ENCODE measurements around the gene TRAF3. TPM values are rescaled to one million over a fixed set of nuclear protein-coding genes. Genes with fewer than 3 reads are reported as not detected.

Gene TRAF3
- polyA plus RNA-seq, 1 donor, result 13.1 TPM

GRCh38 chr14:102910442-102910841 lies 133.2 kb downstream of the TRAF3 start:
- no peak for DNase-seq

DNA sequence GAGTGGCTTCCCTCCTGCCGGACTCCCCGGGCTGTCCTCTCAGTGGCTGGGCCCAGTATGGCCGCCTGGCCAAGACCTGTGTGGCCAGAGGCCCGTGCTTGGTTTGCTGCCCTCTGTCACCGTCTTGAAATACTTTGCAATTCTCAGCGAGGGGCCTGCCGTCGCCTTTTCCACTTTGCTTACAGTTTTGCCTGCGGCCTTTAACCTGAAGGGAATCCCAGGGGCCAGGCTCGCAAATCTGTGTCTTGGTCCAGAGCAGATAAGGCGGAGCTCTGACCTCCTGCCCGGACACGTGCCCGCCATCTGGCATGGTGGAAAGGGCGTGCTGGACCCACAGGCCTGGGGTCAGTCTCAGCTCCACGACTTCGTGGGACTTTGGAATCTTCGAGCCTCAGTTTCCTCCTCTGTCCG lies 134.3 kb downstream of the TRAF3 start:
- no peak for DNase-seq

GRCh38 chr14:102911991-102912761 lies 134.9 kb downstream of the TRAF3 start:
- DNase-seq, result no peak

DNA sequence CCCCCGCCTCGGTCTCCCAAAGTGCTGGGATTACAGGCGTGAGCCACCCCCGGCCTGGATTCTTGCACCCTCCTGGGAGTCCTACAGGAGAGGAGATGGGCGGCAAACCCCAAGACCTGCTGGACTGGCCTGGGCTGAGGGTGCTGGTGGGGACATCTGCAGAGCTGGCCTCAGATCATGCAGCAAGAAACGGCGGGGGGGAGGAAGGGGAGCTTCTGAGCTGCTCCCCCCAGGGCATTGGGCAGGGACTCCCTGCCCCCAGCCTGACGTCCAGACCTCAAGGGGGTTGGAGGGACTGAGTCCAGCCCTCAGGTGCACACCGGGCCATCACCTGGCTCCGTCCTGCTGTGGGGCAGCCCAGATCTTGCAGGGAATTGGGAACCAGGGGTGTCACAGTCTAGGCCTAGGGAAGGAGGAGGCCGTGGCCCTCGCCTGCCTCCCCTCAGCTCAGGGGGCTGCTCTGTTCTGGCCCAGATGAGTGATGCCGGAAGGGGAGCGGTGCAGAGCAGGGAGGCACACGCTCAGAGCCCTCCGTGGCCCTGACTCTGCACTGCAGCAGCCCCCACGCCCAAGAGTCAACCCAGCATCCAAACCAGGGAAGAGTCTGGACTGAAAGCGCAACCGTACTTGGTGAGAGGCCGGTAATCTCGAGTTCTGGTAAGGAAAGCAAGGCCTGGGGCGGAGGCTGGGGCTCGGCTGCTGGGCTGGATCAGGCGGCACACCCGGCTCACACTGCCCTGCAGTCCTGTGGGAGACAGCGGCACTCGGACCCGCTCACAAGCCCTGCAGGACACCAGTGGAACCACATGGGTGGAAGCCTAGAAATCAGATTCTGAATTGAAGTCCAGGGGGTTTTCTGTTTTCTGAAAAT lies 136.3 kb downstream of the TRAF3 start:
- DNase-seq, result no peak

GRCh38 chr14:102914474-102915291 lies 137.4 kb downstream of the TRAF3 start:
- no peak for DNase-seq

GRCh38 chr14:102915292-102916110 lies 138.3 kb downstream of the TRAF3 start:
- no peak for DNase-seq

- no peak for DNase-seq
These were observed 139.3 kb downstream of the TRAF3 start for GRCh38 chr14:102916347-102917055.

DNA sequence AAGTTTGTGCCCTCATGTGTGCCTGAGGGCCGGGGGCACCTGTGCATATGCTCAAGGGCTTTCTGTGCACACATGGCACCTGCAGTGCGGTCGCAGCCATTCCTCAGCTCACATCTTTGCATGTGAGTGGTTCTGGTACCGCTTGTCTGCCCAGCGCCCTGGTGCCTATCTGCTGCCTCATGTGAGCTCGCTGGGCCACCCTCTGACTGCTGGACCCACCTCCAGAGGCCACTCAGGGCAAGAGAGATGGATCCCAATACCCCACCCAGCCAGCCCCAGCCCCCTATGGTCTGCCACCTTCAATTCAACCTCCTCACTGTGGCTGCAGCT lies 139.8 kb downstream of the TRAF3 start:
- DNase-seq, result no peak

DNA sequence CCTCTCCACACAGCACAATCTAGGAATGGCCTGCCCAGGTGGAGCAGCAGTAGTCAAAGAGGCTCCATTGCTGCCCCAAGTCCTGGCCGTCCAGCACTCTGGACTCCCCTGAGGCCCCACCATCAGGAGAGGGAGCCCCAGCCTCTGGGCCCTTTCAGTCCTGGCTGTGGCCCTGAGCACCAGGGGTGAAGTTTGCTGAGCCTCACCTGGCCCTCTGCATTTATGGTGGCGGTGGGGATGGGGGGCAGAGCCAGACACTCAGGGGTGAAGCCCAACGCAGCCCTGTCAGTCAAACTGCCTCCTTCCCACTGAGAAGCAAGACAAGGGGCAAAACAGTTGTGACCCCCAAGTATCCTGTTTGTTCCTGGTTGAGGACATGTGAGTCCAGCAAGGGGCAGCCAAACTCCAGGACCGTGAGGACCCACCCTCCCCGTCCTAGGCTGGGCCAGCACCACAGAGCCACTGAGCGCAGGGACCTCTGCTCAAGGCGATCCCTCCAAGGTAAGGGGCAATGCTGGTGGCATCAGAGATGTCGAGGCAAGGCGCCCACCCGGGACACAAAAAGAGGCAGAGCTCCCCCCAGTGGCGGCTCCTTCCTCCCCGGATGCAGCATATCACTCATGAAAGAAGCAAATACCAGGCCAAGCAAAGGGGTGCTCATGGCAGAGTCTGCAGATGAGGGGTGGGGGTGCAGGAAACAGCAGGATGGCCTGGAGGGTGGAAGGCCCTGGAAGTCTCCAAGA lies 140.4 kb downstream of the TRAF3 start:
- no peak for DNase-seq

GRCh38 chr14:102918438-102918837 lies 141.2 kb downstream of the TRAF3 start:
- DNase-seq, result no peak

GRCh38 chr14:102920273-102920997 lies 143.2 kb downstream of the TRAF3 start:
- no peak for DNase-seq

DNA sequence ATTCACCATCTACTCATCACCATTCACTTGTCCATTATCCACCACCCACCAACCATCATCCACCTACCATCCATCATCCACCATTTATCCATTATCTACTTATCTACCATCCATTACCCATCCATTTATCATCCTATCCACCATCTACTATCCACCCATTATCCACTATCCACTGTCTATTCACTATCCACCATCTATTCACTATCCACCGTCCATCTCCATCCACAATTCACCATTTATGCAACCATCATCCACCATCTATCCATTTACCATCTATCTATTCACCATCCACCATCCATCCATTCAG lies 143.7 kb downstream of the TRAF3 start:
- DNase-seq, result no peak

GRCh38 chr14:102922490-102923200 lies 145.4 kb downstream of the TRAF3 start, which contains the start of gene AMN:
TSS of gene AMN (plus strand) at chr14:102922663. CDS start at chr14:102922689, 26 bp downstream.
- DNase-seq, result peak; percentile 34

GRCh38 chr14:102923201-102923924 lies 146.1 kb downstream of the TRAF3 start:
- no peak for DNase-seq

GRCh38 chr14:102923925-102924486 lies 146.8 kb downstream of the TRAF3 start:
- DNase-seq, result no peak

GRCh38 chr14:102924632-102925588 lies 147.7 kb downstream of the TRAF3 start:
- DNase-seq, result no peak

GRCh38 chr14:102925646-102926045 lies 148.4 kb downstream of the TRAF3 start:
- no peak for DNase-seq

Measured in hindlimb muscle (tissue), 1 donor.